Ascending aorta (tissue), 2 donors: ENCODE results near the gene DYNC1LI2. TPM values are rescaled to one million over a fixed set of nuclear protein-coding genes. Genes with fewer than 3 reads are reported as not detected.

Experiments
- DNase-seq, 2 donors: peaks; one replicate each; pipeline ENCODE4 v3.0.0-alpha.2; 2019; ENCODE audit warnings: low spot score in 2 of 2
- H3K27ac ChIP-seq, 2 donors: fragments of 200-600 bp; sonication (generic); one replicate each; pipeline ENCODE4 v1.5.1; 2016 to 2017; ENCODE audit warnings: mild to moderate bottlenecking in 1 of 2
- H3K27me3 ChIP-seq: fragments of 200-600 bp; sonication (generic); one replicate; pipeline ENCODE4 v1.5.1; 2017
- H3K36me3 ChIP-seq, 2 donors: fragments of 200-600 bp; sonication (generic); one replicate each; pipeline ENCODE4 v1.5.1; 2016
- H3K4me1 ChIP-seq, 2 donors: fragments of 200-600 bp; sonication (generic); one replicate each; pipeline ENCODE4 v1.5.1; 2016 to 2017; ENCODE audit warnings: mild to moderate bottlenecking in 1 of 2
- H3K4me3 ChIP-seq, 2 donors: fragments of 200-600 bp; sonication (generic); one replicate each; pipeline ENCODE4 v1.5.1; 2016 to 2017; ENCODE audit warnings: mild to moderate bottlenecking in 1 of 2
- H3K9me3 ChIP-seq, 2 donors: fragments of 200-600 bp; sonication (generic); one replicate each; pipeline ENCODE4 v1.5.1; 2016
- intact Hi-C: fragments of 100-400 bp; cut with DNase I; formaldehyde crosslinking; loops from one replicate; pipeline ENCODE4 v1.15.1; 2023
- total RNA-seq: library from RNA; depleted of rRNA; stranded (reverse); fragments of >200 nt; gene quantifications from one replicate; pipeline ENCODE4 v1.1.0, GENCODE V29; 2016
- TF ChIP-seq, protein P1 (sequence below), 3 experiments: fragments of 200-600 bp in 2 of 3; fragments of 450-650 bp in 1 of 3; sonication (generic) in 2 of 3; IDR thresholded peaks; one replicate each; pipeline ENCODE4 v1.5.1; 2016 to 2019; ENCODE audit warnings: antibody characterized with exemption in 3 of 3, mild to moderate bottlenecking in 1 of 3, moderate library complexity in 1 of 3

DYNC1LI2 gene
- total RNA-seq, 1 donor from 2014 or later, result 99.7 TPM

DNA sequence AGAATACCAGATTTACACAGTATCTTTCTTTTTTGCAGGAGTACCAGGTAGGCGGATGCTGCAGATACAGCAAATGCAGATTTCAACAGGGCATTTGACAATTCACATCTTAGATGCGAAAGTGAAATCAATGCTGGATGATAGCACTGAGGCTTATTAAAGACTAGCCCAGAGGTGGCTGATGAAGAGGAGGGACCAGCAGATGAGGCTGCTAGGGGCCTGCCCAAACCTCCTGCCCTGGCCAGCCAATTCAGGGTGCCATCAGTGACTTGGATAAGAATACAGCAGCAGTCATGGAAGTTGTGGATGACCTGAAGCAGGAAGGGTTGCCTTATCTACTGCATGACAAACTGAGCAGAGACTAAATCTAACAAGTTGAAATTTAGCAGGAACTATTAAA, 1.5 kb upstream of the DYNC1LI2 start:
- no peak for DNase-seq
- Histone ChIP-seq H3K4me3 (no peak overlapping the region), H3K9me3 (no peaks in the 10 kb centered on the region), H3K4me1 (peaks cover 6 to 22% of the 10 kb centered on the region in 2 donors), H3K27me3 (no peaks in the 10 kb centered on the region), H3K27ac (no peak overlapping the region), H3K36me3 (peaks cover 6 to 10% of the 10 kb centered on the region in 2 donors)
- intact Hi-C loops, result loop anchor here (5.0 kb wide), 2 partner anchors 91 to 146 kb away; no protein-coding TSS in a partner anchor
- TF ChIP-seq, protein P1, sequence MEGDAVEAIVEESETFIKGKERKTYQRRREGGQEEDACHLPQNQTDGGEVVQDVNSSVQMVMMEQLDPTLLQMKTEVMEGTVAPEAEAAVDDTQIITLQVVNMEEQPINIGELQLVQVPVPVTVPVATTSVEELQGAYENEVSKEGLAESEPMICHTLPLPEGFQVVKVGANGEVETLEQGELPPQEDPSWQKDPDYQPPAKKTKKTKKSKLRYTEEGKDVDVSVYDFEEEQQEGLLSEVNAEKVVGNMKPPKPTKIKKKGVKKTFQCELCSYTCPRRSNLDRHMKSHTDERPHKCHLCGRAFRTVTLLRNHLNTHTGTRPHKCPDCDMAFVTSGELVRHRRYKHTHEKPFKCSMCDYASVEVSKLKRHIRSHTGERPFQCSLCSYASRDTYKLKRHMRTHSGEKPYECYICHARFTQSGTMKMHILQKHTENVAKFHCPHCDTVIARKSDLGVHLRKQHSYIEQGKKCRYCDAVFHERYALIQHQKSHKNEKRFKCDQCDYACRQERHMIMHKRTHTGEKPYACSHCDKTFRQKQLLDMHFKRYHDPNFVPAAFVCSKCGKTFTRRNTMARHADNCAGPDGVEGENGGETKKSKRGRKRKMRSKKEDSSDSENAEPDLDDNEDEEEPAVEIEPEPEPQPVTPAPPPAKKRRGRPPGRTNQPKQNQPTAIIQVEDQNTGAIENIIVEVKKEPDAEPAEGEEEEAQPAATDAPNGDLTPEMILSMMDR (IDR thresholded peaks at IDR 0.05), result no peak

DNA sequence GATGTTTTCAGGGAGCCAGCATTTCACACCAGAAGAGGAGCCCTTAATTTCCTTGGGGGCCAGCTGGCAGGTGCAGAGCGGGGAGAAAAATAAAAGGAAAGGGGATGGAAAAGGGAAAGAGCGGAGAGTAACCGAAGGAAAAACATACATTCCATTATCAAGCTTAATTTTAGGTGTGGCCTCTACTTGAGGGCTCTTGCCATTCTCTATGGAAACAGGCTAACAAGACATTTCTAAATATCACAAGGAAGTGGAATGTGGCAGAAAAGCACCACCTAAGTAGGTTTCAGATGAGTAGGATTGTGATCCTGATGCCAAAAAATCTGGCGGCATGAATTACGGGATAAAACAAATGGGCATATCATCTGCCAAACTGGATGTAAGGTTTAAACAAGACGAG, 970 bp upstream of the DYNC1LI2 start:
- intact Hi-C loops, result loop anchor here (5.0 kb wide), 2 partner anchors 90 to 145 kb away; no protein-coding TSS in a partner anchor
- Histone ChIP-seq H3K27ac (no peak overlapping the region), H3K4me3 (peak overlapping the region; percentile 82 to 87), H3K4me1 (peaks cover 6 to 22% of the 10 kb centered on the region in 2 donors), H3K36me3 (peaks cover 10 to 11% of the 10 kb centered on the region in 2 donors), H3K27me3 (no peaks in the 10 kb centered on the region), H3K9me3 (no peaks in the 10 kb centered on the region)
- DNase-seq, result no peak
- TF ChIP-seq, protein P1 (IDR thresholded peaks at IDR 0.05), result no peak

DNA sequence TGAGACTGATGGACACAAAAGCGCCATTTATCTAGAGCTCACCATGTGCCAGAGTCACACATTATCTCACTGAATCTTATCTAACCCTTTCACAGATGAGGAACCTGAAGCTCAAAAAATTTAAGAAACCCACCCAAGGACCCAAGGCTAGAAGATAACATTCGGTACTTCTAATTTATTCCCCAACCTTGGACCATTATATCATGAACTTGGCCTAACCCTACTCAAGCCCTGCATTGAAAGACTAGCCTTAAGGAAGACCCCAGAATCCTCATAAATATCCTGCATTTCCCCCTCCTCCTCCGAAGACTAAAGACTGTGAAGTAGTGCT, 548 bp upstream of the DYNC1LI2 start:
- TF ChIP-seq, protein P1 (IDR thresholded peaks at IDR 0.05), result no peak
- peaks cover 10 to 15% of the 10 kb centered on the region in 2 donors for H3K36me3 ChIP-seq
- no peak for DNase-seq
- H3K27ac ChIP-seq, result peak overlapping the region; percentile 82 to 83
- H3K4me1 ChIP-seq, result peaks cover 6 to 22% of the 10 kb centered on the region in 2 donors
- H3K4me3 ChIP-seq, result peak overlapping the region; percentile 82 to 87
- intact Hi-C loops, result loop anchor here (1.0 to 5.0 kb wide), 3 partner anchors 24 to 145 kb away; no protein-coding TSS in a partner anchor
- no peaks in the 10 kb centered on the region for H3K27me3 ChIP-seq
- H3K9me3 ChIP-seq, result no peaks in the 10 kb centered on the region

DNA sequence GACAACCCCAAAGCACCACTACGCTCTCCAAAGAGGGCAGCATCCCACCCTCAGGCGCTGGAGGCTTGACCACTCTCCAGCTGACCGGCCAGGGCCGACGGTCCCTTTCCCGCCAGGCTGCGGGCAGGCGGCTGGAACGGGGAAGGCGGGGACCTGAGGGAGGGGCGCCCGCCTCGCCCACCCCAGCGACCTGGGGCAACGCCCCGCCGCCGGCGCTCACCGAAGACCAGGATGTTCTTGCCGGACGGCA, 431 bp downstream of the DYNC1LI2 start:
- intact Hi-C loops, result loop anchor here (1.0 to 5.0 kb wide), 3 partner anchors 23 to 144 kb away; no protein-coding TSS in a partner anchor
- no peaks in the 10 kb centered on the region for H3K9me3 ChIP-seq
- H3K36me3 ChIP-seq, result peaks cover 17 to 20% of the 10 kb centered on the region in 2 donors
- no peaks in the 10 kb centered on the region for H3K27me3 ChIP-seq
- TF ChIP-seq, protein P1 (IDR thresholded peaks at IDR 0.05), result no peak
- peaks cover 6 to 22% of the 10 kb centered on the region in 2 donors for H3K4me1 ChIP-seq
- no peak for DNase-seq
- H3K4me3 ChIP-seq, result peak overlapping the region; percentile 82 to 87
- H3K27ac ChIP-seq, result peak overlapping the region; percentile 82 to 83

DNA sequence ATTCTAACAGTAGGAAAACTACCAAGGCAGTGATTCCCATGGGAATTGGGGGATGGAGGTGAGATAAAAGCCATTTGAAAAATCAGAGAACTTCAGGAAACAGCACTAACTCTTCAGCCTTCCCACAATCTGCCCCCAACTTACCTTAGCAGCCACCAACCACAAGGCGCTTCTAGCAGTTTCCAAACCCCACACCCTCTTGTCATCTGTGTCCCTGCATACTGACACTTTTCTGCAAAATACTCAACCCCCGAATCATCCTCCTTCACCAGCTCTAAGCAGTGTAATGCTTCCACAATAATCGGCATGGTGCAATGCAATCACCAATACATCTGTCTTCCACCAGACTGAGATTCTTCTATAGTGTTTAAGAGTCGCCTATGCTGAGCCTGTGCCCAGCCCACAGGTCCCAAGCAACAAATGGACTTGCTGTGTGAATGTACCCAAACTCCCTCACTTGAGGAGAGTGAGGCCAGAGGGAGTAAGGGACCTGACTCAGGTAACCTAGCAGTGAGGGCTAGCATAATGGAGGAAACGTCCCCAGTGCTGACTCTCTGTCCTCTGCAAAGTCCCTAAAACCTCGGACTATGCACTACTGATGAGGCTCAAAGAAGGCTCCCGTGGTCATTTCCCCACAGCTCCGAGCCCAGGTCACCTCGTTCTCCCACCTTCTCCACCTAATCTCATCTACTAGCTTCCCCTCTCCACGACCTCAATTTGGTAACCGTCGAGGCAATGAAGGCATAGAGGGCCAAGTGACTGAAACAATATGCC, 943 bp downstream of the DYNC1LI2 start:
- TF ChIP-seq, protein P1 (IDR thresholded peaks at IDR 0.05), result no peak
- Histone ChIP-seq H3K9me3 (no peaks in the 10 kb centered on the region), H3K27me3 (no peaks in the 10 kb centered on the region), H3K4me1 (peaks cover 6 to 22% of the 10 kb centered on the region in 2 donors), H3K4me3 (peak overlapping the region; percentile 82 to 87), H3K27ac (peak overlapping the region; percentile 82 to 83), H3K36me3 (peaks cover 19 to 25% of the 10 kb centered on the region in 2 donors)
- intact Hi-C loops, result loop anchor here (1.0 to 5.0 kb wide), 3 partner anchors 22 to 143 kb away; no protein-coding TSS in a partner anchor
- DNase-seq, result no peak
